ENCODE measurements around the gene UBE2E3.
A peak's percentile ranks its signal among the peaks of the same experiment; 100 is the strongest.
"Not testable (repeated sequence)": the region's sequence is repeated elsewhere in the genome, so short reads cannot be mapped to it uniquely, and the experiment has no call there.

The UBE2E3 gene

GRCh38 chr2:180980106-180980942 is at the start of gene UBE2E3:
UBE2E3 (plus strand) TSS chr2:180980605; CDS start chr2:180982043, 1,438 bp downstream.
- peaks cover 42% of the 10 kb centered on the region for H3K4me1 Mint-ChIP-seq (ENCODE audit: low read depth)
- H3K4me3 Mint-ChIP-seq = peak within 1 kb of the TSS; percentile 94
- H3K27me3 Mint-ChIP-seq = no peaks in the 10 kb centered on the region
- peaks cover 5% of the 10 kb centered on the region for H3K36me3 Mint-ChIP-seq
- peak within 1 kb of the TSS; percentile 97 for H3K27ac Mint-ChIP-seq
- no peaks in the 10 kb centered on the region for H3K9me3 Mint-ChIP-seq (ENCODE audit: low read depth)

GRCh38 chr2:180931841-180932240 is 48.6 kb upstream of the UBE2E3 start:
- H3K27me3 Mint-ChIP-seq = peaks cover 2% of the 10 kb centered on the region
- H3K27ac Mint-ChIP-seq = no peak overlapping the region
- H3K36me3 Mint-ChIP-seq = no peaks in the 10 kb centered on the region
- H3K4me3 Mint-ChIP-seq = no peak overlapping the region
- no peaks in the 10 kb centered on the region for H3K4me1 Mint-ChIP-seq (ENCODE audit: low read depth)
- no peaks in the 10 kb centered on the region for H3K9me3 Mint-ChIP-seq (ENCODE audit: low read depth)

- H3K4me1 Mint-ChIP-seq (ENCODE audit: low read depth) = peaks cover 5% of the 10 kb centered on the region
- H3K36me3 Mint-ChIP-seq = no peaks in the 10 kb centered on the region
- H3K27me3 Mint-ChIP-seq = peaks cover 3% of the 10 kb centered on the region
Observed at GRCh38 chr2:180933332-180933731, 47.1 kb upstream of the UBE2E3 start.

GRCh38 chr2:180934911-180935310 is 45.5 kb upstream of the UBE2E3 start:
- no peak overlapping the region for H3K27ac Mint-ChIP-seq
- H3K36me3 Mint-ChIP-seq = peaks cover 4% of the 10 kb centered on the region
- peaks cover 6% of the 10 kb centered on the region for H3K27me3 Mint-ChIP-seq
- no peak overlapping the region for H3K4me3 Mint-ChIP-seq
- peaks cover 5% of the 10 kb centered on the region for H3K4me1 Mint-ChIP-seq (ENCODE audit: low read depth)
- no peaks in the 10 kb centered on the region for H3K9me3 Mint-ChIP-seq (ENCODE audit: low read depth)

More at GRCh38 chr2:180933332-180933731, 47.1 kb upstream of the UBE2E3 start:
- Mint-ChIP-seq H3K9me3 (ENCODE audit: low read depth) (no peaks in the 10 kb centered on the region), H3K27ac (no peak overlapping the region), H3K4me3 (no peak overlapping the region)

DNA sequence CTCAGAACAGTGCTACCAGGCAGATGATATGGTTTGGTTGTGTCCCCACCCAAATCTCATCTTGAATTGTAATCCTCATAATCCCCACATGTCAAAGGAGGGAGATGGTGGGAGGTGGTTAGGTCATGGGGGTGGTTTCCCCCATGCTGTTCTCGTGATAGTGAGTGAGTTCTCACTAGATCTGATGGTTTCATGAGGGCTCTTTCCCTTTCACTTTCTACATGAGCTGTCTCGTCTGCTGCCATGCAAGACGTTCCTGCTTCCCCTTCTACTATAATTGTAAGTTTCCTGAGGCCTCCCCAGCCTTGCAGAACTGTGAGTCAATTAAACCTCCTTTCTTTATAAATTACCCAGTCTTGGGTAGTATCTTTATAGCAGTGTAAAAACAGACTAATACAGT is 42.9 kb upstream of the UBE2E3 start:
- H3K36me3 Mint-ChIP-seq; H3K27me3 Mint-ChIP-seq; H3K27ac Mint-ChIP-seq; H3K9me3 Mint-ChIP-seq (ENCODE audit: low read depth); H3K4me3 Mint-ChIP-seq; H3K4me1 Mint-ChIP-seq (ENCODE audit: low read depth): not testable (repeated sequence)

DNA sequence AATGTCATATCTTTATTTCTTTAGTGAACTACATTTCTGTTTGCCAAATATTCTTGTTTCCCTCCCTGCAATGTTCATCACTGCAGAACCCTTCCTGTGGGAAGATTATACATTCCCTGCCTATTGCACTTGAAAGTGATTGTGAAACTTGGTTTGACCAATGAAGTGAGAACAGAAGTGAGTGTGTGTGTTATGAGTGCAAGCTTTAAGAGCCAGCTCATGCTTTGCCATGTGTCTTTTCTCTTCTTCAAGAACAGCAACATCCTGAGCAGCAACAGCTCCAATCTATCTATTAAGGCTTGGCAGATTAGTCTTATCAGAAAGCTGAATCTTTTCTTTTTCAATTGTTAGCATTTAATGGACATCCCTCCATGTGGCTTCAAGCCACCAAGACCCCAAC is 42.0 kb upstream of the UBE2E3 start:
- no peak overlapping the region for H3K4me3 Mint-ChIP-seq
- H3K27me3 Mint-ChIP-seq = peaks cover 10% of the 10 kb centered on the region
- peaks cover 5% of the 10 kb centered on the region for H3K4me1 Mint-ChIP-seq (ENCODE audit: low read depth)
- H3K27ac Mint-ChIP-seq = no peak overlapping the region
- H3K36me3 Mint-ChIP-seq = peaks cover 4% of the 10 kb centered on the region
- no peaks in the 10 kb centered on the region for H3K9me3 Mint-ChIP-seq (ENCODE audit: low read depth)

GRCh38 chr2:180943275-180943674 is 37.1 kb upstream of the UBE2E3 start:
- Mint-ChIP-seq H3K4me1 (ENCODE audit: low read depth) (no peaks in the 10 kb centered on the region), H3K36me3 (peaks cover 4% of the 10 kb centered on the region), H3K27ac (no peak overlapping the region), H3K4me3 (no peak overlapping the region), H3K27me3 (peaks cover 17% of the 10 kb centered on the region), H3K9me3 (ENCODE audit: low read depth) (no peaks in the 10 kb centered on the region)

DNA sequence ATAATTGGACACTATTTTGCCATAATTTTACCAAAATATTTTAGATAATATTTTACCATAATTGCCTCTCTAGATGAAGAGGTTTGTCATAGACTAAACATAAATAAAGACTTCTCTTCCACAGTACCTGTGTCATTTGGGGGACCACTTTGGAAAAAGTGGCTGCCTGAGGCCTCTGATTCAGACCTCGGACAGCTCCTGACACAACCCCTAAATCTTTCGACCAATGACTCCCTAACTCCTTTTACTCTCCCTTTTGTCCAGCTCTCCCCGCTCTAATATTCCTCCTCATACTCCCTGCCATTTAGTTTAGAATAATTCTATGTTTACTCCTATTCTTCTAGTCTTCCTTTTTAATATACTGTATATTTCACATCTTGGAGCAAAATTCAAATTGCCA is 36.0 kb upstream of the UBE2E3 start:
- no peaks in the 10 kb centered on the region for H3K9me3 Mint-ChIP-seq (ENCODE audit: low read depth)
- H3K27me3 Mint-ChIP-seq = peaks cover 16% of the 10 kb centered on the region
- H3K4me3 Mint-ChIP-seq = no peak overlapping the region
- no peaks in the 10 kb centered on the region for H3K4me1 Mint-ChIP-seq (ENCODE audit: low read depth)
- H3K36me3 Mint-ChIP-seq = peaks cover 2% of the 10 kb centered on the region
- H3K27ac Mint-ChIP-seq = no peak overlapping the region

- no peaks in the 10 kb centered on the region for H3K36me3 Mint-ChIP-seq
- H3K9me3 Mint-ChIP-seq (ENCODE audit: low read depth) = no peaks in the 10 kb centered on the region
- peaks cover 11% of the 10 kb centered on the region for H3K27me3 Mint-ChIP-seq
- no peak overlapping the region for H3K4me3 Mint-ChIP-seq
- no peaks in the 10 kb centered on the region for H3K4me1 Mint-ChIP-seq (ENCODE audit: low read depth)
- H3K27ac Mint-ChIP-seq = no peak overlapping the region
Observed at GRCh38 chr2:180947208-180947689, 33.2 kb upstream of the UBE2E3 start.

GRCh38 chr2:180949896-180950295 is 30.5 kb upstream of the UBE2E3 start:
- H3K27me3 Mint-ChIP-seq = peaks cover 14% of the 10 kb centered on the region
- no peaks in the 10 kb centered on the region for H3K9me3 Mint-ChIP-seq (ENCODE audit: low read depth)
- H3K4me3 Mint-ChIP-seq = no peak overlapping the region
- no peak overlapping the region for H3K27ac Mint-ChIP-seq
- H3K36me3 Mint-ChIP-seq = no peaks in the 10 kb centered on the region
- H3K4me1 Mint-ChIP-seq (ENCODE audit: low read depth) = no peaks in the 10 kb centered on the region

DNA sequence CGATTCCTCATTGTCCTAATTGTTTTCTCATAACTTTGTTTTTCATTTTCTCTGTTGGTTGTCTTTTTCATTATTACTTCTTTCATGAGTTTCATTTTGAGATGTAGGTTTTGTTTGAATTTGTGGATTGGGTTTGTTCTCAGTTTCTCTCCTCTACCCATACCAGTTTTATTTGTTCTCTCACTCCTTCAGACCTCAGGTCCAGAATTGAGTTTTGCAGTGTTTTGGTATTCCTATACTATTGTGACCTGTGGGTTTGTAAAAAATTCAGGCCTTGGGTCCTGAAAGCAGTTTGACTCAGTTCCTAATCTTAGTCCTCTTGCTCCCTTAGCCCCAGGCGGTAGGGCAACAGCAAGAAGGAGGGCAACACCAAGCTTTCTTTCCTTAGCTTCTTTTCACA is 28.3 kb upstream of the UBE2E3 start:
- H3K27ac Mint-ChIP-seq = no peak overlapping the region
- no peaks in the 10 kb centered on the region for H3K4me1 Mint-ChIP-seq (ENCODE audit: low read depth)
- peaks cover 10% of the 10 kb centered on the region for H3K27me3 Mint-ChIP-seq
- no peaks in the 10 kb centered on the region for H3K36me3 Mint-ChIP-seq
- H3K4me3 Mint-ChIP-seq = no peak overlapping the region
- no peaks in the 10 kb centered on the region for H3K9me3 Mint-ChIP-seq (ENCODE audit: low read depth)

DNA sequence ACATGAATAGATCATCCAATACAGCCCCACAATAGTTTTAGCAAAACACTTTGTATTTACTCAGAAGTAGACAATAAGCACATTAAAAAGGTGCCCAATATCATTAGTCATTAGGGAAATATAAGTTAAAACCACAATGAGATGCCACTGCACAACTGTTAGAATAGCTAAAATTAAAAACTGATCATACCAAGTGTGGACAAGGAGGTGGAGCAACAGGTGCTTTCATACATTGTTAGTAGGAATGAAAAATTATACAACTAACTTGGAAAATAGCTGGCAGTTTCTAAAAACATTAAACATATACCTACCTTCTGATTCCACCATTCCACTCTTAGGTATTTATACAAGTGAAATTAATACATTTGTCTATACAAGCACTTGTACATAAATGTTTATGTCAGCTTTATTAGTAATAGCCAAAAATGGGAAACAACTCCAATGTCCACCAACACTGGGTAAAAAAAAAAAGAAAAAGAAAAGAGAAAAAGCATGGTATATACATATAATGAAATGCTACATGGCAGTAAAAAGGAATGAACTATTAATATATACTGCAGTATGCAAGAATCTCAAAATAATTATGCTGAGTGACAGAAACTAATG is 27.6 kb upstream of the UBE2E3 start:
- H3K9me3 Mint-ChIP-seq (ENCODE audit: low read depth) = no peaks in the 10 kb centered on the region
- H3K36me3 Mint-ChIP-seq = no peaks in the 10 kb centered on the region
- no peak overlapping the region for H3K4me3 Mint-ChIP-seq
- H3K27ac Mint-ChIP-seq = no peak overlapping the region
- H3K4me1 Mint-ChIP-seq (ENCODE audit: low read depth) = no peaks in the 10 kb centered on the region
- H3K27me3 Mint-ChIP-seq = peaks cover 10% of the 10 kb centered on the region

DNA sequence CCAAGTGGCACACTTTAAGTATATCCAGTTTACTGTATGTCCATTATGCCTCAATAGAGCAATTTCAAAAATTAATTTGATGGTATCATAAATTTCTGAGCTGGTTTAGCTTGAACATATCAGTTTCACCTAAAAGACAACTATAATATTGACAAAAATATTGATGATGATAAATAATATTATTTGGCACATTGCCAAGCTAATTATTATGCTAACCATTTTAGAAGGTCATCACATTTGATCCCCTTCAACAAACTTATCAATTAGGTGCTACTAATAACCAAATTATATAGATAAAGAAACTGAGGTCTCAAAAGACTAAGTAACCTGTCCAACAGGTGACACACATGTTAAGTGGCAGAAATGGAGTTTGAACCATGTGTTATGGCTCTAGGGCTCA is 26.9 kb upstream of the UBE2E3 start:
- H3K36me3 Mint-ChIP-seq = no peaks in the 10 kb centered on the region

DNA sequence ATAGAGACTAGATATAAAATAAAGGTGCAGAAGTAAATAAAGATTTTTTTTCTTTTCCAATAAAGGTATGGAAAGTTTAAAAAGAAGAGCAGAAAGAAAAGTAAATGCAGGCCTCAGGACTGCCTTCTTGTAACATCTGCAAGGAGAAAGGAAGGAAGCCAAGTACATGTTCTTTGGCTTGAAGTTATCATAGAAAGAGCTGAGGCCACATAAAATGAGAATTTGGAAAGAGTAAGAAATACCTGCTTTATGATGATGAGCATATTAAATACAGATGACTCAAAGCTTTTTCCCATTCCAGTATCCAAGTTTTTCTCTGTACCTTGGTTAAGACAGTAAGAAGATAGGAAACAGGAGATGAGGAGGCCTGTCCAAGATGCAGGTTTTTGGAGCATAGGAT is 25.3 kb upstream of the UBE2E3 start:
- no peaks in the 10 kb centered on the region for H3K4me1 Mint-ChIP-seq (ENCODE audit: low read depth)

More for the DNA sequence above, 26.9 kb upstream of the UBE2E3 start:
- no peak overlapping the region for H3K27ac Mint-ChIP-seq
- H3K4me3 Mint-ChIP-seq = no peak overlapping the region
- H3K9me3 Mint-ChIP-seq (ENCODE audit: low read depth) = no peaks in the 10 kb centered on the region
- peaks cover 8% of the 10 kb centered on the region for H3K27me3 Mint-ChIP-seq
- H3K4me1 Mint-ChIP-seq (ENCODE audit: low read depth) = no peaks in the 10 kb centered on the region

GRCh38 chr2:180959787-180960186 is 20.6 kb upstream of the UBE2E3 start:
- Mint-ChIP-seq H3K9me3 (ENCODE audit: low read depth) (no peaks in the 10 kb centered on the region), H3K27ac (no peak overlapping the region), H3K4me3 (no peak overlapping the region), H3K4me1 (ENCODE audit: low read depth) (no peaks in the 10 kb centered on the region), H3K27me3 (peaks cover 17% of the 10 kb centered on the region), H3K36me3 (no peaks in the 10 kb centered on the region)

More for the DNA sequence above, 25.3 kb upstream of the UBE2E3 start:
- H3K27ac Mint-ChIP-seq = no peak overlapping the region
- H3K27me3 Mint-ChIP-seq = peaks cover 10% of the 10 kb centered on the region
- no peaks in the 10 kb centered on the region for H3K36me3 Mint-ChIP-seq
- H3K9me3 Mint-ChIP-seq (ENCODE audit: low read depth) = no peaks in the 10 kb centered on the region
- H3K4me3 Mint-ChIP-seq = no peak overlapping the region
